MM.1S (cell line): Measurements from ENCODE around the gene SCGN.

ENCODE experiments used
- CTCF ChIP-seq: fragments of 300-600 bp; sonication (generic); IDR thresholded peaks from 2 replicates; pipeline ENCODE4 v1.5.1; 2016; ENCODE audit warnings: antibody characterized with exemption, low read length, mixed read lengths
- EZH2 ChIP-seq: fragments of 300-600 bp; sonication (generic); optimal IDR thresholded peaks from 2 replicates; pipeline ENCODE3; 2017; ENCODE audit warnings: low read depth, mild to moderate bottlenecking, antibody characterized with exemption, low read length, mixed read lengths
- EZH2phosphoT487 ChIP-seq: fragments of 300-600 bp; sonication (generic); IDR thresholded peaks from 2 replicates; pipeline ENCODE4 v1.6.1; 2018; ENCODE audit warnings: antibody characterized with exemption, low read length

- no peak for TF ChIP-seq CTCF
- TF ChIP-seq EZH2phosphoT487: no peak
- TF ChIP-seq EZH2: no peak
Measured at GRCh38 chr6:25639653-25640052, 12.4 kb upstream of the SCGN start.
